H1 (cell line): ENCODE measurements around the gene LCORL. TPM values are rescaled to one million over a fixed set of nuclear protein-coding genes. Genes with fewer than 3 reads are reported as not detected.

Experiments
- BCL11A ChIP-seq, 2 experiments: IDR thresholded peaks; one replicate each; pipeline ENCODE4 v1.6.1; 2011; ENCODE audit warnings: low read depth in 2 of 2, low read length in 2 of 2, mild to moderate bottlenecking in 2 of 2
- CHD7 ChIP-seq: fragments of 300-600 bp; sonication (generic); IDR thresholded peaks from 2 replicates; pipeline ENCODE4 v1.7.1; 2012; ENCODE audit warnings: low read length, moderate library complexity, mild to moderate bottlenecking, inconsistent platforms; ENCODE audit not compliant: insufficient replicate concordance
- CTCF ChIP-seq, 3 experiments: IDR thresholded peaks; 1 replicate in 2 of 3; 2 replicates in 1 of 3; pipeline versions ENCODE4 v1.5.1 to v1.6.1; 2011; ENCODE audit warnings: low read length in 3 of 3, mild to moderate bottlenecking in 3 of 3, inconsistent platforms in 2 of 3, low read depth in 1 of 3, moderate library complexity in 1 of 3; ENCODE audit not compliant: insufficient read depth in 1 of 3; ENCODE audit errors: control extremely low read depth in 1 of 3
- GABPA ChIP-seq: IDR thresholded peaks from 2 replicates; pipeline ENCODE4 v1.6.1; 2011; ENCODE audit warnings: mild to moderate bottlenecking, low read length, moderate library complexity, borderline replicate concordance; ENCODE audit not compliant: insufficient read depth
- HDAC2 ChIP-seq, 2 experiments: fragments of 300-600 bp in 1 of 2; sonication (generic) in 1 of 2; IDR thresholded peaks; 2 replicates each; pipeline ENCODE4 v1.6.1; 2011 to 2012; ENCODE audit warnings: low read depth in 2 of 2, low read length in 2 of 2, mild to moderate bottlenecking in 2 of 2, moderate library complexity in 2 of 2, borderline replicate concordance in 1 of 2, inconsistent platforms in 1 of 2
- NRF1 ChIP-seq: IDR thresholded peaks from 2 replicates; pipeline ENCODE4 v1.6.1; 2011; ENCODE audit warnings: mild to moderate bottlenecking, low read depth, low read length, improper control_type of control experiment
- POU5F1 ChIP-seq: IDR thresholded peaks from 2 replicates; pipeline ENCODE4 v1.6.1; 2011; ENCODE audit warnings: low read depth, mild to moderate bottlenecking, low read length, moderate library complexity
- SIRT6 ChIP-seq: IDR thresholded peaks from one replicate; pipeline ENCODE4 v1.7.1; 2012; ENCODE audit warnings: low read length, inconsistent platforms
- SP4 ChIP-seq: IDR thresholded peaks from 2 replicates; pipeline ENCODE4 v1.6.1; 2012; ENCODE audit warnings: low read length, inconsistent platforms
- polyA plus RNA-seq, 7 experiments: library from polyadenylated mRNA; depleted of rRNA in 3 of 7; stranded (reverse) in 5 of 7; unstranded in 2 of 7; fragments of >200 nt in 5 of 7; fragments of 200-250 nt in 2 of 7; gene quantifications; 1 replicate in 5 of 7; 2 replicates in 1 of 7; 4 replicates in 1 of 7; pipeline versions ENCODE4 v1.2.1 to v1.2.3, GENCODE V29; 2011 to 2013; ENCODE audit warnings: missing spikeins in 2 of 7, mixed read lengths in 2 of 7
- total RNA-seq: library from RNA; stranded (reverse); fragmentation: NEBNext Ultra II Directional; extraction: Animal tissue kit (Norgen Biotek cat#: 25700); gene quantifications from 2 replicates; pipeline ENCODE4 v1.2.1, GENCODE V29; 2021

LCORL gene
- total and polyA plus RNA-seq, 2 of the 8 experiments (the other 6 are each of a cell fraction or from before 2014, with no cell fraction given): 2.2 to 19.2 TPM

- TF ChIP-seq CHD7 (no peak), SIRT6 (no peak), GABPA (no peak), NRF1 (no peak), BCL11A (IDR thresholded peaks at IDR 0.05; ENCODE audit: low read depth in 2 of 2, low read length in 2 of 2) (no peak), CTCF (IDR thresholded peaks at IDR 0.05; ENCODE audit: control extremely low read depth in 1 of 3, insufficient read depth in 1 of 3, low read depth in 1 of 3, low read length in 3 of 3) (no peak), SP4 (no peak), HDAC2 (IDR thresholded peaks at IDR 0.05; ENCODE audit: borderline replicate concordance in 1 of 2, low read depth in 2 of 2, low read length in 2 of 2) (no peak), POU5F1 (no peak)
These were observed 137.0 kb downstream of the LCORL start (continued) for GRCh38 chr4:17884511-17884910.
